Left ventricle myocardium inferior (tissue), 1 donor: ENCODE data around the gene PEMT. TPM values are rescaled to one million over a fixed set of nuclear protein-coding genes. Genes with fewer than 3 reads are reported as not detected.
A peak's percentile ranks its signal among the peaks of the same experiment; 100 is the strongest.

Experiments
- DNase-seq: peaks from one replicate; pipeline ENCODE4 v3.0.0-alpha.2; 2020
- H3K27ac ChIP-seq: fragments of 200-600 bp; replicated peaks from 2 replicates; pipeline ENCODE4 v1.8.0; 2021
- H3K27me3 ChIP-seq: fragments of 200-600 bp; 2 replicates; pipeline ENCODE4 v1.8.0; 2021; ENCODE audit warnings: low read depth
- H3K36me3 ChIP-seq: fragments of 200-600 bp; 2 replicates; pipeline ENCODE4 v1.8.0; 2021
- H3K4me1 ChIP-seq: fragments of 200-600 bp; 2 replicates; pipeline ENCODE4 v1.8.0; 2021
- H3K4me3 ChIP-seq: fragments of 200-600 bp; 2 replicates; pipeline ENCODE4 v1.8.0; 2021; ENCODE audit warnings: mild to moderate bottlenecking, moderate library complexity
- H3K9me3 ChIP-seq: fragments of 200-600 bp; replicated peaks from 2 replicates; pipeline ENCODE4 v1.8.0; 2021
- intact Hi-C: fragments of 100-400 bp; cut with micrococcal nuclease; formaldehyde crosslinking; loops from one replicate; pipeline ENCODE4 v1.11.0; 2022
- total RNA-seq: library from RNA; stranded (reverse); fragmentation: NEBNext Ultra II Directional; extraction: Animal tissue kit (Norgen Biotek cat#: 25700); gene quantifications from one replicate; pipeline ENCODE4 v1.2.1, GENCODE V29; 2021
- TF ChIP-seq, protein P1 (sequence below): fragments of 200-600 bp; IDR thresholded peaks from 2 replicates; pipeline ENCODE4 v1.8.0; 2021; ENCODE audit warnings: antibody characterized with exemption, mild to moderate bottlenecking, borderline replicate concordance
- donor health status: DM: no; HTN: yes; CAD: no; lungs with severe emphysema.

Gene PEMT
- total RNA-seq, 1 donor from 2014 or later: 18.8 TPM

DNA sequence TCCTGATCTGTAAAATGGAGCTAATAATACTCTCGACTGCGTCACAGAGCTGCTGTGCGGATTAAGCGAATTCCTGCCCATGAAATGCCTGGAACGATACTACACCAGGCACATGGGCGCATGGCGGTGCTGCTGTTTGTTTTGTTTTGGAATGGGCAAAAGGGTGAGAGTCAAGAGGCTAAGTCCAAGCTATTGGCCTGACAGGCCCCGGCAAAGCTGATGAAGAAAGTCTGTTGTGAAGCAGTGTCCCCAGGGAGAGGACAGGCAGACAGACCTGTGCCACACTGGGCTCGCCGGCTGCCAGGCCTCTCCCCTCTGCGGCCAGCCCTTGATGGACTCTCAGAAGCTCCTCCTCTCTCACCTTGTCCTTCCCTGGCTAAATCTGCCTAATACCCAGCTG is 64.0 kb downstream of the PEMT start:
- TF ChIP-seq, protein P1, sequence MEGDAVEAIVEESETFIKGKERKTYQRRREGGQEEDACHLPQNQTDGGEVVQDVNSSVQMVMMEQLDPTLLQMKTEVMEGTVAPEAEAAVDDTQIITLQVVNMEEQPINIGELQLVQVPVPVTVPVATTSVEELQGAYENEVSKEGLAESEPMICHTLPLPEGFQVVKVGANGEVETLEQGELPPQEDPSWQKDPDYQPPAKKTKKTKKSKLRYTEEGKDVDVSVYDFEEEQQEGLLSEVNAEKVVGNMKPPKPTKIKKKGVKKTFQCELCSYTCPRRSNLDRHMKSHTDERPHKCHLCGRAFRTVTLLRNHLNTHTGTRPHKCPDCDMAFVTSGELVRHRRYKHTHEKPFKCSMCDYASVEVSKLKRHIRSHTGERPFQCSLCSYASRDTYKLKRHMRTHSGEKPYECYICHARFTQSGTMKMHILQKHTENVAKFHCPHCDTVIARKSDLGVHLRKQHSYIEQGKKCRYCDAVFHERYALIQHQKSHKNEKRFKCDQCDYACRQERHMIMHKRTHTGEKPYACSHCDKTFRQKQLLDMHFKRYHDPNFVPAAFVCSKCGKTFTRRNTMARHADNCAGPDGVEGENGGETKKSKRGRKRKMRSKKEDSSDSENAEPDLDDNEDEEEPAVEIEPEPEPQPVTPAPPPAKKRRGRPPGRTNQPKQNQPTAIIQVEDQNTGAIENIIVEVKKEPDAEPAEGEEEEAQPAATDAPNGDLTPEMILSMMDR: no peak
- H3K27ac ChIP-seq: peak overlapping the region; percentile 88
- DNase-seq: no peak
- H3K36me3 ChIP-seq: no peaks in the 10 kb centered on the region
- intact Hi-C loops: no loop called here
- H3K4me1 ChIP-seq: peaks cover 34% of the 10 kb centered on the region
- H3K9me3 ChIP-seq: peaks cover 6% of the 10 kb centered on the region
- H3K27me3 ChIP-seq: no peaks in the 10 kb centered on the region
- no peak overlapping the region for H3K4me3 ChIP-seq

DNA sequence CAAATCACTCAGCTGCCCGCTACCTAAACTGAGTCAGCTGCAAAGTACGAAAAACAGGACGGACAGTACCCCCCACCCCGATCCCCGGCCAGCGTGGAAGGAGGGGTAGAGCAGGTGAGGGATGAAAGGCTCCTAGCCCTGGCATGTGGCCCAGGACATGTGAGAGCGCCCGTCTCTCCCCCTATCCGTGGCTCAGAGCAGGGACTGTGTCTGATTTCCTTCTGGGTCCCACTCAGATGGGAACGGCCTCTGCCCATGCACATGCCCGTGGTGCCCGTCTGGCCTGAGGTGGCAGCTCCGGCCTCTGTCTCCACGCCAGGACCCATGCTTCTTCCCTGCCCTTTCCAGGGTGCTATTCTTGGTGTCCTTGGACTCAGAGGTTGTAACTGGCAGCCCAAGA is 65.1 kb downstream of the PEMT start:
- intact Hi-C loops: no loop called here
- H3K27ac ChIP-seq: peak overlapping the region; percentile 88
- peak; percentile 70 for DNase-seq

DNA sequence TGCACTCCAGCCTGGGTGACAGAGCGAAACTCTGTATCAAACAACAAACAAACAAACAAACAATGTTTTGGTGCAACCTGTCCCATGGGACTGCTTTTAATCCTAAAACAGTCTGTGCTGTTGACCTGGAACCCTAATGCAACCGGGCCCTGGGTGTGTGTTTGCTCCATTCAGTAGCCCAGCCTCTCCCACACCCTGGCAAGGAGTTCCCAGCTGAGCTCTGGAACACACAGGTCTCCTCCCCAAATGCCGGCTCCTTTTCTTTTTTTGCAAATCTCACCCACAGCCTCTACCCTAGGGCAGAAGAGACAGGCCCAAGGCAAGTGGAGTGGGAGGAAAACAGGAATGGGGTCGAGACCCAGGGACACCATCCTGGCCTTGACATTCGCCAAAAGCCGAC is 65.6 kb downstream of the PEMT start:
- Histone ChIP-seq H3K27ac (peak overlapping the region; percentile 88), H3K27me3 (no peaks in the 10 kb centered on the region), H3K4me3 (no peak overlapping the region), H3K4me1 (peaks cover 34% of the 10 kb centered on the region), H3K9me3 (no peaks in the 10 kb centered on the region), H3K36me3 (no peaks in the 10 kb centered on the region)
- DNase-seq: no peak
- intact Hi-C loops: no loop called here
- TF ChIP-seq, protein P1: no peak

More for the DNA sequence above, 65.1 kb downstream of the PEMT start:
- Histone ChIP-seq H3K9me3 (no peaks in the 10 kb centered on the region), H3K4me3 (no peak overlapping the region), H3K36me3 (no peaks in the 10 kb centered on the region), H3K27me3 (no peaks in the 10 kb centered on the region), H3K4me1 (peaks cover 34% of the 10 kb centered on the region)
- TF ChIP-seq, protein P1: no peak

DNA sequence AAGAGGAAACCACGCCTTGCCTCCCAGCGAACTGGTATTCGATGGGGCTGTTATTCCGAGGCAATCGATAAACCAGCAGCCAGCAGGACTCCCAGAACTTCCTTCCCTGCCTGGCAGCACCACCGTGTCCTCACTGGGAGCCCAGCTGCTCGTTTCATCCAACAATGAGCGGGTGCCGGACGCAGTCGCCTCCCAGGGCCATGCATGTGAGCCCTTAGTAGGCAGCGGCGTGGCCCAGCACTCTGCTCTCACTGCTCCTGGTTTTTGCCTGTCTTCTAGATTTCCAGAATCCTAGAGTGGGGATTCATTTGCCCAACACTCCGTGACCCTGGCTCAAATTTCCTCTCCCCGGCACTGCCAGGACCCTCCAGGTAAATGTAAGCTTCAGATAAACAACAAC is 66.2 kb downstream of the PEMT start:
- Histone ChIP-seq H3K9me3 (no peaks in the 10 kb centered on the region), H3K4me3 (no peak overlapping the region), H3K36me3 (peaks cover 6% of the 10 kb centered on the region), H3K27ac (peak overlapping the region; percentile 88), H3K4me1 (peaks cover 34% of the 10 kb centered on the region), H3K27me3 (no peaks in the 10 kb centered on the region)
- intact Hi-C loops: no loop called here
- no peak for DNase-seq
- TF ChIP-seq, protein P1: no peak

DNA sequence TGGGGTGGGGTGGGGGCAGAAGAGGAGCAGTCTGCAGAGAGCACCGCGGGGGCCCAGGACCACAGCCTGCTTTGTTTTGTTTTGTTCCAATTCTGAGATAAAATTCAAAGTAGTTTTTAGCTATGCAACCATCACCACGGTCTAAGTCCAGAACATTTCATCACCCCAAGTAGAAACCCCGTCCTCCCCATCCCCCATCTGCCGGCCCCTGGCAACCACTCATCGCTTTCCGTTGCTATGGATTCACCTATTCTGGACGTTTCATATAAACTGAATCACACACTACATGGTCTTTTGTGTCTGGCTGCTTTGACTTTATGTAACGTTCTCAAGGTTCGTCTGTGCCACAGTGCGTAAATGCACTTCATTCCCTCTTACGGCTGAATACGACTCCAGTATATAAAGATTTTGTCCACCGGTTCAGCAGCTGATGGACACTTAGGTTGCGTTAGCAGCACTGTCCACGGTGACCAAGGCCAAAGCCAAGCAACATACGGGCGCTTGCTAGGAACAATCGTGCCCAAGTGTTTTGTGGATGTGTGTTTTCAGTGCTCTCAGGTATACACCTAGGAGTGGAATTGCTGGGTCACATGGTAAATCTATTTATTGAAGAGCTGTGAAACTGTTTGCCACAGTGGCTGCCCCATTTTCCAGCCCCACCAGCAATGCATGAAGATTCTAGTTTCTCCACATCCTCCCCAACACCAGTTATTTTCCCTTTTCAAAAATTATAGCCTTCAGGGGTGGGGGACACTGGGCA is 67.6 kb downstream of the PEMT start:
- intact Hi-C loops: no loop called here
- no peak for DNase-seq
- H3K27me3 ChIP-seq: no peaks in the 10 kb centered on the region
- H3K36me3 ChIP-seq: peaks cover 7% of the 10 kb centered on the region
- no peaks in the 10 kb centered on the region for H3K9me3 ChIP-seq
- H3K27ac ChIP-seq: no peak overlapping the region
- TF ChIP-seq, protein P1: no peak
- no peak overlapping the region for H3K4me3 ChIP-seq
- H3K4me1 ChIP-seq: peaks cover 28% of the 10 kb centered on the region
